ENCODE measurements around the gene RAB9A.
"Not testable (repeated sequence)": the region's sequence is repeated elsewhere in the genome, so short reads cannot be mapped to it uniquely, and the experiment has no call there.

RAB9A gene, protein sequence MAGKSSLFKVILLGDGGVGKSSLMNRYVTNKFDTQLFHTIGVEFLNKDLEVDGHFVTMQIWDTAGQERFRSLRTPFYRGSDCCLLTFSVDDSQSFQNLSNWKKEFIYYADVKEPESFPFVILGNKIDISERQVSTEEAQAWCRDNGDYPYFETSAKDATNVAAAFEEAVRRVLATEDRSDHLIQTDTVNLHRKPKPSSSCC

DNA sequence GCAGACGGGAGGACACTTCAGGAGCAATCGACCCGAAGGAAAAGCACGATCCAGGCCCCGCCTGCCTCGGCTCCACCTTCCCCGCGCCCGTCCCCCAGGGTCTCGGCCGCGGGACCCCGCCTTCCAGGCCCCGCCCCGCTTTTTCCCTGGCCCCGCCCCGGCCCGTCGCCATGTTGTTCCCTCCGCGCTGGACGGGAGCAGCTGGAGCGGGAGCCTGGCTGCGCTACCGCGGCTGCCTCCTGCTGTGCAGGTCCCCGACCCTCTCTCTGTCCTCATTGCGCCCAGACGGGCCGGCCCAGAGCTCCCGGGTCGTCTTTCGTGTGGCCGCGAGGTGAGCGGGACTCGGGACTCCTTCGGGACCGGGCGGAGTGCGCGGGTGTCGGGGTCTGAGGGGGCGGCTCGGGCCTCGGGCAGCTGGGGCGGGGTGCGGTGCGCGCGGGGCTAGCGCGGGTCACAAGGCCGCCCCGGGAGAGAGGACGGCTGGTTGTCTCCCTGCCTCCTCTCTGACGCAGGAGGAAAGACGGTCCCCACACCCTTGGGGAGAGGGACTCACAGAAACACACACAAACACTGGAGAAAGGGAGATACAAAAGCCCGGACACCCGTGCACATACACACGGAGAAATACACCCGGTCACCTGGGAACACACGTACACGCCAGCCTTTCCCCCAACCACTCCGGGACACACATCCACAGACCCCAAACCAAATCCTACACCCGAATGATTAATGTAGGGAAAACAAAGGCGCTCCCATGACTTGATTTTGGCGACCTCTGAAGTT is at the start of gene RAB9A:
Gene RAB9A (plus strand): TSS at position 171 of the 783 bp plus-strand sequence. CDS start 19,619 bp downstream, outside the sequence.
- peak; percentile 73 for DNase-seq

- not testable (repeated sequence) for DNase-seq
Measured at GRCh38 chrX:13641684-13642083, 47.2 kb upstream of the RAB9A start.

DNA sequence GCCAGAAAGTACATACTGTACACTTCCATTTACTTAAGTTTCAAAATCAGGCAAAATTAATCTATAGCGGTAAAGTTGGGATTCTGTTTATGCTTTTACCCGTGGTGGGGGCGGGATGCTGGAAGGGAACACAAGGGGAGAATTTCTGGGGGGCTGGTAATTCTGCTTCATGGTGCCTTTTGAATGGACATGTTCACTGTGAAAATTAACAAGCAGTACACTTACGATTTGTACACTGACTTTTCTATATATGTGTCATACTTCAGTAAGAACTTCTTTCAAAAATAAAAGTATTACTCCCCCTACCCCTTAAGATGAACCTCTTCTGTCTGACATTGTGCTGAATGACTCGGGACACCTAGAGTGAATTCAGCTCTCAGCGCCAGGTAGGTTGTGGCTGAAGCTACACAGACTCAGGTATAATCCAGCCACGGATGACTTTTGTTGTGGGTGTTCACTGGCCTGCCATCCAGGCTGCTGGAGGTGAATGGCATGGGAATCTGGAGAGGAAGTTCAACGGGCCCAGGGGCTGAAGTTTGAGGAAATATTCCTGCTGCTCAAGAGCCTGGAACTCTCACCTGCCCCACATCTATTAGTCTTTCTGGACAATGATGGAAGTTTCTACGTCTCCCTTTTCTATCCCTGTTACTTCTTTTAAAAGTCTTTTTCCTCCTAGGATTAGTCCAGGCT is 43.3 kb upstream of the RAB9A start:
- no peak for DNase-seq

GRCh38 chrX:13646154-13646549 is 42.8 kb upstream of the RAB9A start:
- DNase-seq, result peak; percentile 26

DNA sequence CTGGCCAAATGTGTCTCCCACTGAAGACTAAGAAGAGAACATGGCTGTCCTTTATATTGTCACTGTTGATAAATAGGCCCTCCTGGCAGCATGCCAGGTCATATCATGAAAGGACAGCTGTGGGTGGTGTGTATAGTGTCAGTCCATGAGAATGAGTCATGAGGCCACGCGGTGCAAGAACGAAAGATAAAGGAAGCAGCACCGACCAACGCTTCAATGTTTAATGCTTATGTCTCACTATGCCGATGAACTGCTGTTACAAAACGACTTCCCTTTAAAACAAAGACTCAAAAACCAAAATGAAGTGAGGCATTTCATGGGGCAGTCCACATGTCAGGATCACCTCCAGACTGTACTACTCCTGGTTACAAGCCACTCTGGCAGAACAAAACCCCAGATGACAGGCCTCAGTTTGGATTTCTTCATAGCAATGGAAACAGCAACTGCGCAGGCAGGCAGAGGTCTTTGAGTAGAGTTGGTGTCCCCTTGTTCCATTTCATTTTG is 41.2 kb upstream of the RAB9A start:
- peak; percentile 53 for DNase-seq

DNA sequence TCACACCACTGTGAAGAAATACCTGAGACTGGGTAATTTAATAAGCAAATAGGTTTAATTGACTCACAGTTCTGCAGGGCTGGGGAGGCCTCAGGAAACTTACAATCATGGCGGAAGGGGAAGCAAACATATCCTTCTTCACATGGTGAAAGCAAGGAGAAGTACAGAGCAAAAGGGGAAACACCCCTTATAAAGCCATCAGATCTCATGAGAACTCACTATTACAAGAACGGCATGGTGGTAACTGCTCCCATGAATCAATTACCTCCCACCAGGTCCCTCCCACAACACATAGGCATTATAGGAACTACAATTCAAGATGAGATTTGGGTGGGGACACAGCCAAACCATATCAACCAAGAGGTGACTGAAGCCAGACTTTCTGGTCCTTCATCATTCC is 40.6 kb upstream of the RAB9A start:
- not testable (repeated sequence) for DNase-seq

DNA sequence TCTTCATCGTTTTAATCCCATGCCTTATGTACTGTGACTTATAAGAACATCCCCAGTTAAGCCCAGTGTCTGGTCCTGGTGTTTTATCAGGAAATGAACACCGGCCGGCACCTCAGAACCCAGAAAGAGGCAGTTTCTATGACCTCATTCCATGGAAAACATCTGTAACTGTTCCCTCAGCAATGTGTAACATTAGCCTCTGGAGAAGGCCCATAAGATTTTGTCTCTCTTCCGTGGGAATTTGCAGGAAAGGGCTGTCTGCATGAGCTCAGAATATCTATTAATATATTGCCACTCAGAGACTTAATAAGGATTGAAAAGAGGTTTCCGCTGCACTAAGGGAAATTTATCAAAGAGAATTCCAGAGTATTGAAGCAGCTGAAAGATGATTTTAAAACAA is 39.1 kb upstream of the RAB9A start:
- no peak for DNase-seq

- no peak for DNase-seq
Measured at GRCh38 chrX:13650318-13650717, 38.6 kb upstream of the RAB9A start.

DNA sequence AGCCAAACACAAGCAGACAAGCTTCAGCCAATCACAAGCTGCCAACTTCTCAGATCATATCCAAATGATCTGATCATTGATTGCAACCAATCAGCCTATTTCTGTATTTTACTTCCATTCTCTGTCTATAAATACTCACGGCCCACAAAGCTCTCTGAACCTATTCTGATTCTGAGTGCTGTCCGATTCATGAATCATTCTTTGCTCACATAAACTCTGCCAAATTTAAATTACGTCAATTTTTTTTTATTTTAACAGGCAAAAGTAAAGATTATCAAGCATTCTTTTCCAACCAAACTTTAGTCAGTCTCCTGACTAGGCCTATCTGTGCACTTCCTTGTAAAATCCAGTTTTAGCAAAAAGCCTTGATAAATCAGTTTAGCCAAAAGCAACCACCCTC is 37.8 kb upstream of the RAB9A start:
- no peak for DNase-seq

DNA sequence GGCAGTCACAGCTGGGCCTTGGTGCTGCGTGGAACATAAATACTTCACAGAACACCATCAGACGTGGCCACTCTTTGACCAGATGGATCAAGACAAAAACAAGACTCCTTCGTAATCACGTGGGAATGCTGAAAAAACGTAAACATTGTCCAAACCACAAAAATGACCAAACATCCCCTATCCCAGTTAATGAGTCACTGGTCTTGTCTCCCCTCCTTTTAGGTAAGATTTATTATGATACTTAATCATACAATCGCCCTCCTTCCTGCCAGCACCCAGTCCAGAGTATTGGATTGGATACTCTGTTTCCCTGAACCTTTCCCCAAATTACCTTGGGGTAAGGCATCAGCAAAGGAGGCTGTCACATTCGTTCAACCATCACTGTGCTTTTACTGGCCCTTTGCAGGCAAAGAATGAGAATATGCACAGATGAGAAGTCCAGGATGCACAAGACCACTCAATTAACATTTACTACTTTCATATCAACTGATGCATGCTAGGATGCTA is 36.6 kb upstream of the RAB9A start:
- DNase-seq, result no peak

DNA sequence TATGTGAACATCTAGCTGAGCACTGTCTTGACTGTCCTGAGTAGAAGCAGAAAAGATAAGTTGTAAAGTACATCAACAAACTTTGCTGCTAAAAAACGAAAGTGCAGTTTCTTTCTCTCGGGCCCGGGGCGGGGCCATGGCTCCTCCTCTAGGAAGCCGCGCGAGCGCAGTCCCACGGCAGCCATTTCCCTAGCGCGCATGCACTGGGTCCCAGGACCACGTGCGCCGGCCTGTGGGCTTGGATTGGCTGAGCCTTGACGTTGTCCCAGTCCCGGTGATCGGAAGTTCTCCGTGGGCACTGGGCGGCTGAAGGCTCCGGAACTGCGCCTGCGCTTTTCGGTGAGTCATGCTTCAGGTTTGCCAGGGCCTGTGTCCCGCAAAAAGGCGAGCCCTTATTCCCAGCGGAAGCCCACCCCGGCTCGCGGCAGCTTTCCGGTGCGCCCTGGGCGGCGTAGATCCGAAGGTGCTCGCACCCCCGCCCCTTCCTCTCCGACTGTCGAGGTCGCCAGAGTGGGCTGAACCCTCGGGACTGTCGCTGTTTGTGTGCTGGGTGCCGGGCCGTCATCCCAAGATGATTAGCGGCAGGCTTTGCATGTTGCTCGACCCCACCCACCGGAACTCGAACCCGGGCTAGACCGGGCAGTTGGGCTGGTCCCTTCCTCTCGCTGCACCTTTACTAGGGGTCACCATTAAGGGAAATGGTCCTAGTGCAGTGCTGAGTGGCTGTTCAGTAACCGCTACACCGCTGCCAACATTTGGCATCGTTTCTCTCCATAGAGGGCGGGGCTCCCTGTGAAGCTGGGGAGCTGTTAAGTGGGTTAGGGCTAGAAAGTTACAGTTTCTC is 35.9 kb upstream of the RAB9A start, which contains the start of gene TCEANC:
Gene TCEANC (plus strand): TSS at position 292 of the 844 bp plus-strand sequence. CDS start 9,368 bp downstream, outside the sequence.
- DNase-seq, result peak; percentile 88

GRCh38 chrX:13654116-13654515 is 34.8 kb upstream of the RAB9A start:
- DNase-seq, result no peak

DNA sequence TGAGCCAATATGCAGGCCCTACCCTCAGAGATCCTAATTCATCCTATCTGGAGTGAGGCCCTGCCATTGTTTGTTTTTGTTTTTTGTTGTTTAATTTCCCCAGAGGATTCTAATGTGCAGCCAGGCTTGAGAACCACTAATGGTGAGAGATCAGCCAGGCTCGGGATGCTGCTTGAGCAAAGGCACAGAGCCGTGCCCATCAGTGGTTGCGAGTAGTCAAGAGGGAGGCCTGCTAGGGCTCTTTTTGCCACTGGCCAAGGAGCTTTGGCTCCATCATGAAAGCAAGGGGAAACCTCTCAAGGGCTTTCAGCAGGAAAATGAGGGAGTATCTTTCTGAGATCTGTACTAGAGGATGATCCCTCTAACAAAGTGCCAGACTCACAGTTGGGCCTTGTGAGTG is 33.3 kb upstream of the RAB9A start:
- no peak for DNase-seq

DNA sequence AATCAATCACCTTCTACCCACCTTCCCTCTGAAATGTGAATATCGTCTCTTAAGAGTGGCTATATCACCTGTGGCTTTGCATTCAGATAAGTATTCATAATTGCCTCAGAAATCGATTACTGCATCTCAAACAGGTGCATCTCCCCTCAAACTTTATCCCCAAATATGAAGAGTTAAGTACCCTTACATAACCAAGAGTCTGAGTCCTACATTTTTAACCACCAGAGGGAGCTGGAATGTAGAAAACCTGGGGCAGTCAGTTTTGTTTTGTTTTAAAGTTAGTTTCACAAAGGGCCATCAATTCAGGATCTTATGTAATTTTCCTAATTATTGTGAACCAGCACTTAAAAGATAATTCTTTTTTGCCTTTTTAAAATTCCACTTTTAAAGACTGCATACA is 30.3 kb upstream of the RAB9A start:
- DNase-seq, result no peak

- no peak for DNase-seq
Measured at GRCh38 chrX:13659063-13659462, 29.9 kb upstream of the RAB9A start.

- no peak for DNase-seq
Measured at GRCh38 chrX:13661735-13662288, 27.1 kb upstream of the RAB9A start.

- DNase-seq, result no peak
Measured at GRCh38 chrX:13662355-13662791, 26.6 kb upstream of the RAB9A start.

- DNase-seq, result no peak
Measured at GRCh38 chrX:13664020-13664419, 24.9 kb upstream of the RAB9A start.

GRCh38 chrX:13666836-13667235 is 22.1 kb upstream of the RAB9A start:
- no peak for DNase-seq

DNA sequence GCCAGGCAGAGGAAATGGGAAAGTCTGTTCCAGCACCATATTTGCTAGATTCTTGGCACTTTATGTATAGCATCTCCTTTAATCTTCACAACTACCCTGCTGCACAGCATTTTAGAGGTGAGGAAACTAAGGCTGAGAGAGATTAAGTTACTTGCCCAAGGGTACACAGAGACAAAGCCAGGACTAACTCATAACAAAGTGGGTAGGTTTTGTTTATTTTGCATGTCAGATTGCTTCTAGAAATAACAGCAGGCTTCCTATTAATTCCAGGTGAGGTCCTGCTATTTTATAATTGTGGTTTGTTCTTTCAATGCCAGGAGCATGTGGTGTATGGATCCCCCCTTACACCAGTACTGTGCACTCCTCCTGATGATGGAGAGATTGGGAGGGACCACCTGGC is 21.0 kb upstream of the RAB9A start:
- DNase-seq, result no peak

GRCh38 chrX:13669246-13669737 is 19.6 kb upstream of the RAB9A start:
- peak; percentile 45 for DNase-seq

DNA sequence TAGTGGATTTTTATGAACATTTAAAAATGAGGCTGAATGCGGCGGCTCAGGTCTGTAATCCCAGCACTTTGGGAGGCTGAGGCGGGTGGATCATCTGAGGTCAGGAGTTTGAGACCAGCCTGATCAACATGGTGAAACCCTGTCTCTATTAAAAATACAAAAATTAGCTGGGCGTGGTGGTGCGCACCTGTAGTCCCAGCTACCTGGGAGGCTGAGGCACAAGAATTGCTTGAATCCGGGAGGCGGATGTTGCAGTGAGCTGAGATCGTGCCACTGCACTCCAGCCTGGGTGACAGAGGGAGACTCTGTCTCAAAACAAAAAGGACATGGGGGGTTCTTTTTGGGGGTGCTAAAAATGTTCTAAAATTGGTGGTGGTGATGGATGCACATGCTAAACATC is 19.2 kb upstream of the RAB9A start:
- not testable (repeated sequence) for DNase-seq
